HCT116 (cell line): ENCODE results near the gene TANC1. TPM values are rescaled to one million over a fixed set of nuclear protein-coding genes. Genes with fewer than 3 reads are reported as not detected.

Experiments
- ATAC-seq: fragments of 200-7000 bp; cut with Tn5 transposase; 2 replicates; pipeline ENCODE4 v1.9.1; 2020; ENCODE audit warnings: mild to moderate bottlenecking, moderate library complexity
- BruUV-seq: library from RNA; stranded (reverse); fragments of 400-500 nt; replicated peaks from 2 replicates; lab custom pipeline; 2021; lab: Mats Ljungman, UMichigan
- CTCF ChIA-PET: fragments of 300-600 bp; sonication (Branson Sonifier 250); formaldehyde crosslinking; loops from one replicate; lab custom pipeline; 2021; ENCODE audit warnings: antibody characterized with exemption; lab: Charles Lee
- POLR2A ChIA-PET: fragments of 300-600, 350-600 bp; sonication (Branson Sonifier 250); formaldehyde crosslinking; loops from one replicate; lab custom pipeline; 2021; ENCODE audit warnings: antibody characterized with exemption; lab: Charles Lee
- RAD21 ChIA-PET, 2 experiments: fragments of 300-600 bp; sonication (Branson Sonifier 250); formaldehyde crosslinking; loops; one replicate each; lab custom pipeline; 2023; ENCODE audit warnings: low total read pairs in 2 of 2; ENCODE audit not compliant: uncharacterized antibody in 2 of 2, unreplicated experiment in 2 of 2, low non-redundant PET in 1 of 2; lab: Charles Lee
- DNase-seq: peaks from one replicate; pipeline ENCODE4 v3.0.0-alpha.2; 2010; ENCODE audit warnings: low read depth, low spot score
- H2AFZ ChIP-seq: fragments of 200-600 bp; shearing (Covaris generic), sonication (generic); 2 replicates; pipeline ENCODE4 v1.6.1; 2017; ENCODE audit warnings: low read depth, mixed run types, mixed read lengths, antibody characterized with exemption, low read length; ENCODE audit not compliant: poor library complexity, severe bottlenecking
- H3K27ac ChIP-seq: 2 replicates; pipeline ENCODE4 v1.5.1; 2012; ENCODE audit warnings: low read depth, low read length
- H3K27me3 ChIP-seq: fragments of 200-600 bp; sonication (generic); 2 replicates; pipeline ENCODE4 v1.6.1; 2016; ENCODE audit warnings: mixed run types, low read length, mixed read lengths; ENCODE audit not compliant: insufficient read depth
- H3K36me3 ChIP-seq, 2 experiments: fragments of 200-500 bp in 1 of 2; fragments of 200-600 bp in 1 of 2; sonication (Bioruptor generic) in 1 of 2; sonication (generic) in 1 of 2; 2 replicates each; pipeline versions ENCODE4 v1.5.1 to v1.6.1; 2014 to 2016; ENCODE audit warnings: low read length in 2 of 2, inconsistent platforms in 1 of 2, mixed read lengths in 1 of 2, mixed run types in 1 of 2; ENCODE audit not compliant: insufficient read depth in 2 of 2, control insufficient read depth in 1 of 2
- H3K4me1 ChIP-seq, 2 experiments: fragments of 200-600 bp in 1 of 2; sonication (generic) in 1 of 2; 2 replicates each; pipeline versions ENCODE4 v1.5.1 to v1.6.1; 2012 to 2017; ENCODE audit warnings: low read length in 2 of 2, inconsistent platforms in 1 of 2, mild to moderate bottlenecking in 1 of 2, mixed read lengths in 1 of 2, mixed run types in 1 of 2, moderate library complexity in 1 of 2; ENCODE audit not compliant: insufficient read depth in 2 of 2, control insufficient read depth in 1 of 2
- H3K4me2 ChIP-seq: fragments of 200-600 bp; sonication (generic); 2 replicates; pipeline ENCODE4 v1.6.1; 2017; ENCODE audit warnings: mixed run types, low read length, mixed read lengths
- H3K4me3 ChIP-seq, 2 experiments: fragments of 200-600 bp in 1 of 2; sonication (generic) in 1 of 2; replicated peaks in 1 of 2; 2 replicates each; pipeline ENCODE4 v1.5.1; 2011 to 2016; ENCODE audit warnings: low read length in 2 of 2, control low read depth in 1 of 2, low read depth in 1 of 2, mild to moderate bottlenecking in 1 of 2, mixed read lengths in 1 of 2, mixed run types in 1 of 2
- H3K79me2 ChIP-seq: fragments of 200-600 bp; sonication (generic); 2 replicates; pipeline ENCODE4 v1.6.1; 2017; ENCODE audit warnings: mild to moderate bottlenecking, mixed run types, low read length, moderate library complexity, mixed read lengths; ENCODE audit not compliant: insufficient read depth
- H3K9ac ChIP-seq: fragments of 200-600 bp; sonication (generic); 2 replicates; pipeline ENCODE4 v1.6.1; 2016; ENCODE audit warnings: low read length, mixed read lengths
- H3K9me2 ChIP-seq: fragments of 200-600 bp; sonication (generic), shearing (Covaris generic); 2 replicates; pipeline ENCODE4 v1.6.1; 2017; ENCODE audit warnings: mixed run types, mild to moderate bottlenecking, moderate library complexity; ENCODE audit not compliant: insufficient read depth
- H3K9me3 ChIP-seq, 2 experiments: fragments of 200-500 bp in 1 of 2; fragments of 200-600 bp in 1 of 2; sonication (Bioruptor generic) in 1 of 2; sonication (generic) in 1 of 2; 2 replicates each; pipeline ENCODE4 v1.6.1; 2014 to 2017; ENCODE audit warnings: low read length in 2 of 2, mixed read lengths in 2 of 2, inconsistent platforms in 1 of 2, low read depth in 1 of 2, mild to moderate bottlenecking in 1 of 2, mixed run types in 1 of 2, moderate library complexity in 1 of 2; ENCODE audit not compliant: control insufficient read depth in 1 of 2, insufficient read depth in 1 of 2
- H4K20me1 ChIP-seq: fragments of 200-600 bp; sonication (generic), shearing (Covaris generic); 2 replicates; pipeline ENCODE4 v1.6.1; 2017; ENCODE audit warnings: mixed run types, mild to moderate bottlenecking, moderate library complexity; ENCODE audit not compliant: insufficient read depth
- CBX3 ChIP-seq: IDR thresholded peaks from 2 replicates; pipeline ENCODE4 v1.6.1; 2012; ENCODE audit warnings: low read depth
- CEBPB ChIP-seq: IDR thresholded peaks from 2 replicates; pipeline ENCODE4 v1.6.1; 2012; ENCODE audit warnings: low read depth
- EGR1 ChIP-seq: IDR thresholded peaks from 2 replicates; pipeline ENCODE4 v1.6.1; 2012; ENCODE audit warnings: low read depth
- ELF1 ChIP-seq: IDR thresholded peaks from 2 replicates; pipeline ENCODE4 v1.6.1; 2012; ENCODE audit warnings: low read depth, borderline replicate concordance
- EZH2phosphoT487 ChIP-seq: fragments of 200-600 bp; IDR thresholded peaks from 2 replicates; pipeline ENCODE4 v1.6.1; 2018; ENCODE audit warnings: antibody characterized with exemption, borderline replicate concordance
- FOSL1 ChIP-seq: IDR thresholded peaks from 2 replicates; pipeline ENCODE4 v1.6.1; 2012; ENCODE audit warnings: low read depth
- JUND ChIP-seq: IDR thresholded peaks from 2 replicates; pipeline ENCODE4 v1.6.1; 2012
- POLR2A ChIP-seq: IDR thresholded peaks from 2 replicates; pipeline ENCODE4 v1.7.0; 2011; ENCODE audit warnings: borderline replicate concordance; ENCODE audit not compliant: insufficient read depth, insufficient read length; ENCODE audit errors: extremely low read depth
- POLR2AphosphoS5 ChIP-seq: IDR thresholded peaks from 2 replicates; pipeline ENCODE4 v1.6.1; 2011; ENCODE audit warnings: mild to moderate bottlenecking, low read depth, low read length, moderate library complexity
- RAD21 ChIP-seq: IDR thresholded peaks from 2 replicates; pipeline ENCODE4 v1.6.1; 2012; ENCODE audit warnings: low read depth, mild to moderate bottlenecking
- SIN3A ChIP-seq: IDR thresholded peaks from 2 replicates; pipeline ENCODE4 v1.6.1; 2012; ENCODE audit warnings: low read depth
- SP1 ChIP-seq: IDR thresholded peaks from 2 replicates; pipeline ENCODE4 v1.6.1; 2012; ENCODE audit warnings: low read depth
- YY1 ChIP-seq: IDR thresholded peaks from 2 replicates; pipeline ENCODE4 v1.6.1; 2011; ENCODE audit warnings: low read length, low read depth, moderate library complexity, mild to moderate bottlenecking; ENCODE audit not compliant: insufficient replicate concordance; ENCODE audit errors: extremely low read depth
- ZFX ChIP-seq: fragments of 450-650 bp; IDR thresholded peaks from 2 replicates; pipeline ENCODE4 v1.6.1; 2017
- ZNF274 ChIP-seq: fragments of 200-500 bp; sonication (Bioruptor generic); IDR thresholded peaks from 2 replicates; pipeline ENCODE4 v1.6.1; 2014; ENCODE audit warnings: mild to moderate bottlenecking, low read depth, low read length, inconsistent platforms
- intact Hi-C: fragments of 100-400 bp; cut with micrococcal nuclease; formaldehyde crosslinking; loops from 2 replicates; pipeline ENCODE4 v1.10.0; 2022
- total RNA-seq: library from RNA; stranded (reverse); gene quantifications from one replicate; pipeline ENCODE4 v1.2.1, GENCODE V29; 2021; ENCODE audit not compliant: unreplicated experiment
- TF ChIP-seq, protein P1 (sequence below), 3 experiments: fragments of 200-600 bp in 1 of 3; sonication (generic) in 1 of 3; IDR thresholded peaks in 2 of 3; conservative IDR thresholded peaks in 1 of 3; 2 replicates each; pipeline ENCODE4 v1.5.1; 2012 to 2017; ENCODE audit warnings: low read depth in 2 of 3, low read length in 2 of 3, antibody characterized with exemption in 1 of 3, borderline replicate concordance in 1 of 3, control low read depth in 1 of 3, mild to moderate bottlenecking in 1 of 3, mixed read lengths in 1 of 3, mixed run types in 1 of 3, moderate library complexity in 1 of 3; ENCODE audit not compliant: insufficient read depth in 1 of 3
- TF ChIP-seq, protein P2 (sequence below): IDR thresholded peaks from 2 replicates; pipeline ENCODE4 v1.6.1; 2011; ENCODE audit warnings: mild to moderate bottlenecking, low read length, moderate library complexity; ENCODE audit not compliant: insufficient replicate concordance; ENCODE audit errors: extremely low read depth

Gene TANC1
- total RNA-seq, 1 experiment from 2014 or later: 15.1 TPM

DNA sequence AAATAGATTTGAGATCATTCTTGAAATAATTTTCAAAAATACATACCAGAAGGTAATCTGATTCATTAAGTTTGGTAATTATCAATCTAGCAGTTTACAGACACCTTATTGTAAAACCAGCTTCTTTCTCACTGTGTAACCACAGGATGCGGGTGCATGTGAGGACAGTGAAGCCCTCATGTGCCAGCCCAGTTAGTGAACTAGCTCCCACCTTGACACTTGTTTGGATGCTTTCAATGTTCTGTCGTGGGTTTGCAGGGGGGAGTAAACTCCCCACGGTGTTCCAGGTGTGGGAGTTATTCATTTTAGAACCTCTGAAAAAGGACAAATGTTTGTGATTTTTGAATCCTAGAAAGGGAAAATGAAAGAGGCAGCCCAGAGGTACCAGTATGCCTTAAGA is 259.0 kb downstream of the TANC1 start:
- H3K36me3 ChIP-seq: peaks cover 0 to 2% of the 10 kb centered on the region in 2 experiments; a peak in 2 of 4 replicates

More for the DNA sequence above, 259.0 kb downstream of the TANC1 start:
- Histone ChIP-seq H3K9me3 (no peaks in the 10 kb centered on the region), H3K9ac (no peak overlapping the region), H3K4me3 (no peak overlapping the region), H3K9me2 (no peaks in the 10 kb centered on the region), H3K4me2 (no peak overlapping the region), H3K4me1 (peaks cover 6 to 13% of the 10 kb centered on the region in 2 experiments; a peak in 3 of 4 replicates), H3K79me2 (no peaks in the 10 kb centered on the region), H3K27ac (no peak overlapping the region), H2AFZ (no peak overlapping the region)
- ChIA-PET CTCF (no interaction called here), RAD21 (no interaction called here)
- intact Hi-C loops: no loop called here
- TF ChIP-seq CBX3 (no peak), CEBPB (no peak), ELF1 (no peak), FOSL1 (no peak), RAD21 (no peak), JUND (no peak), POLR2A (no peak), YY1 (no peak), SP1 (no peak), POLR2AphosphoS5 (no peak), EZH2phosphoT487 (no peak), EGR1 (no peak), ZNF274 (no peak), SIN3A (no peak), ZFX (no peak)
- TF ChIP-seq, protein P1, sequence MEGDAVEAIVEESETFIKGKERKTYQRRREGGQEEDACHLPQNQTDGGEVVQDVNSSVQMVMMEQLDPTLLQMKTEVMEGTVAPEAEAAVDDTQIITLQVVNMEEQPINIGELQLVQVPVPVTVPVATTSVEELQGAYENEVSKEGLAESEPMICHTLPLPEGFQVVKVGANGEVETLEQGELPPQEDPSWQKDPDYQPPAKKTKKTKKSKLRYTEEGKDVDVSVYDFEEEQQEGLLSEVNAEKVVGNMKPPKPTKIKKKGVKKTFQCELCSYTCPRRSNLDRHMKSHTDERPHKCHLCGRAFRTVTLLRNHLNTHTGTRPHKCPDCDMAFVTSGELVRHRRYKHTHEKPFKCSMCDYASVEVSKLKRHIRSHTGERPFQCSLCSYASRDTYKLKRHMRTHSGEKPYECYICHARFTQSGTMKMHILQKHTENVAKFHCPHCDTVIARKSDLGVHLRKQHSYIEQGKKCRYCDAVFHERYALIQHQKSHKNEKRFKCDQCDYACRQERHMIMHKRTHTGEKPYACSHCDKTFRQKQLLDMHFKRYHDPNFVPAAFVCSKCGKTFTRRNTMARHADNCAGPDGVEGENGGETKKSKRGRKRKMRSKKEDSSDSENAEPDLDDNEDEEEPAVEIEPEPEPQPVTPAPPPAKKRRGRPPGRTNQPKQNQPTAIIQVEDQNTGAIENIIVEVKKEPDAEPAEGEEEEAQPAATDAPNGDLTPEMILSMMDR (IDR thresholded peaks at IDR 0.05 in 2 of 3, conservative IDR thresholded peaks at IDR 0.05 in 1 of 3; ENCODE audit: borderline replicate concordance in 1 of 3, insufficient read depth in 1 of 3, low read depth in 2 of 3, low read length in 2 of 3): no peak
- TF ChIP-seq, protein P2, sequence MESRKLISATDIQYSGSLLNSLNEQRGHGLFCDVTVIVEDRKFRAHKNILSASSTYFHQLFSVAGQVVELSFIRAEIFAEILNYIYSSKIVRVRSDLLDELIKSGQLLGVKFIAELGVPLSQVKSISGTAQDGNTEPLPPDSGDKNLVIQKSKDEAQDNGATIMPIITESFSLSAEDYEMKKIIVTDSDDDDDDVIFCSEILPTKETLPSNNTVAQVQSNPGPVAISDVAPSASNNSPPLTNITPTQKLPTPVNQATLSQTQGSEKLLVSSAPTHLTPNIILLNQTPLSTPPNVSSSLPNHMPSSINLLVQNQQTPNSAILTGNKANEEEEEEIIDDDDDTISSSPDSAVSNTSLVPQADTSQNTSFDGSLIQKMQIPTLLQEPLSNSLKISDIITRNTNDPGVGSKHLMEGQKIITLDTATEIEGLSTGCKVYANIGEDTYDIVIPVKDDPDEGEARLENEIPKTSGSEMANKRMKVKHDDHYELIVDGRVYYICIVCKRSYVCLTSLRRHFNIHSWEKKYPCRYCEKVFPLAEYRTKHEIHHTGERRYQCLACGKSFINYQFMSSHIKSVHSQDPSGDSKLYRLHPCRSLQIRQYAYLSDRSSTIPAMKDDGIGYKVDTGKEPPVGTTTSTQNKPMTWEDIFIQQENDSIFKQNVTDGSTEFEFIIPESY: no peak
- TF ChIP-seq, all 23 proteins: peak for 0
- no peak for ATAC-seq
- Histone ChIP-seq H4K20me1 (no peaks in the 10 kb centered on the region), H3K27me3 (no peaks in the 10 kb centered on the region)
- BruUV-seq: no TSS peak
- DNase-seq: no peak
- POLR2A ChIA-PET: interaction anchor here (0.6 kb wide), 1 partner anchor 388 kb away, joined by 3 read pairs; no protein-coding TSS in a partner anchor
